22Rv1 (cell line): ENCODE measurements around the gene NSMCE1.

Experiments used
- H3K27ac ChIP-seq: fragments of 450-650 bp; 2 replicates; pipeline ENCODE4 v1.5.1; 2017
- CTCF ChIP-seq: fragments of 450-650 bp; IDR thresholded peaks from 2 replicates; pipeline ENCODE4 v1.5.1; 2017; ENCODE audit warnings: mild to moderate bottlenecking
- ZFX ChIP-seq: fragments of 450-650 bp; IDR thresholded peaks from 2 replicates; pipeline ENCODE4 v1.6.1; 2017; ENCODE audit warnings: antibody characterized with exemption, borderline replicate concordance

Gene NSMCE1

GRCh38 chr16:27190316-27190871 is 78.2 kb downstream of the NSMCE1 start:
- TF ChIP-seq ZFX: no peak
- TF ChIP-seq CTCF: no peak
- no peak overlapping the region for H3K27ac ChIP-seq

GRCh38 chr16:27189335-27189972 is 79.1 kb downstream of the NSMCE1 start:
- no peak for TF ChIP-seq CTCF
- no peak for TF ChIP-seq ZFX

GRCh38 chr16:27188633-27189032 is 79.9 kb downstream of the NSMCE1 start:
- no peak for TF ChIP-seq ZFX
- no peak for TF ChIP-seq CTCF
- H3K27ac ChIP-seq: no peak overlapping the region

More at GRCh38 chr16:27189335-27189972, 79.1 kb downstream of the NSMCE1 start:
- H3K27ac ChIP-seq: no peak overlapping the region

GRCh38 chr16:27185776-27186130 is 82.8 kb downstream of the NSMCE1 start:
- TF ChIP-seq ZFX (no peak), CTCF (no peak)
- H3K27ac ChIP-seq: no peak overlapping the region

- no peak overlapping the region for H3K27ac ChIP-seq
- TF ChIP-seq ZFX: no peak
- no peak for TF ChIP-seq CTCF
These were observed 85.6 kb downstream of the NSMCE1 start for GRCh38 chr16:27182906-27183405.

- H3K27ac ChIP-seq: no peak overlapping the region
- peak; percentile 20; the same call in 1 of the 2 replicates for TF ChIP-seq CTCF
- TF ChIP-seq ZFX: no peak
These were observed 87.4 kb downstream of the NSMCE1 start for GRCh38 chr16:27181019-27181790.
